ENCODE measurements around the gene LRRC28.

The LRRC28 gene

GRCh38 chr15:99385865-99386264, 134.6 kb downstream of the LRRC28 start:
- DNase-seq (ENCODE audit: low spot score) = no peak
- H3K27ac ChIP-seq = no peak overlapping the region
- ChIA-PET POLR2A (ENCODE audit: low non-redundant PET) (no interaction called here), CTCF (interaction anchor here (0.7 kb wide), 1 partner anchor 1228 kb away, joined by 3 read pairs; no protein-coding TSS in a partner anchor)
- TF ChIP-seq CTCF (conservative IDR thresholded peaks at IDR 0.05; ENCODE audit: low read depth) = no peak

- TF ChIP-seq CTCF (conservative IDR thresholded peaks at IDR 0.05; ENCODE audit: low read depth) = no peak
- POLR2A ChIA-PET (ENCODE audit: low non-redundant PET) = no interaction called here
- H3K27ac ChIP-seq = no peak overlapping the region
- CTCF ChIA-PET = interaction anchor here (0.7 kb wide), 1 partner anchor 1229 kb away, joined by 3 read pairs; no protein-coding TSS in a partner anchor
- no peak for DNase-seq (ENCODE audit: low spot score)
Measured at GRCh38 chr15:99386391-99386790, 135.1 kb downstream of the LRRC28 start.

DNA sequence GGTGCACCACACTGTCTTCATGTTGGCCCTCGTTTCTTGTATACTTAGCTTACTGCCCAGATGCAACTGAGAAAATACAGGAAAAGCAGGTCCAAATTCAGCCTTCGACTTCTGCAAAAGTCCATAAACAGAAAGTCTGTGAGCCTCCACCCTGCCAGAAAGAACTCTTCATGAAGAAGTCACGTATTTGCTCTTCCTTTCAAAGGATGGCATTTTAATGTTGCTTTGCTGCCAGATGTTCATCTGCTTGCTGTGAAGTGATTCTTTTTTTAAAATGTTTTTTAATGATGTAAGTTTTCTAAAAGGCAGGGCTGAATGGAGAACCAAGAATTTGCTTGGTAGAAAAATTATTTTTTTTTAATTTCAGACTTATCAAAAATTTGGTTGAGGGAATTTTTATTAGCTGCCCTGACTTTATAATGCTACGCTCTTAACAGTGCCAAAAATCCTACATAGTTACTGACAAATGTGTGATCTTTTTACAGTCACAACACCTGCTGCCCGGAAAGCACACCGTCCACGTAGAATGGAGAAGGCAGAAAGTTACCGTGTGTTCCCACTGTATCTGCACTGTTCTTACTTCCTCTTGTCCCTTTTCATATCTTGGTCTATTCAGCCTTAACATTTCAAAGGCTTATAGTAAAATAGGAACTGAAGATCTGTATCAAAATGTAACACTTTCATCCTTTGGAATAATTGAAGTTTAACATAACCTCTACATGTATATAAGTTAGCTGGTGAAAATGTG, 136.3 kb downstream of the LRRC28 start:
- no peak overlapping the region for H3K27ac ChIP-seq
- no peak for TF ChIP-seq CTCF (conservative IDR thresholded peaks at IDR 0.05; ENCODE audit: low read depth)
- DNase-seq (ENCODE audit: low spot score) = no peak
- POLR2A ChIA-PET (ENCODE audit: low non-redundant PET) = no interaction called here
- CTCF ChIA-PET = no interaction called here

DNA sequence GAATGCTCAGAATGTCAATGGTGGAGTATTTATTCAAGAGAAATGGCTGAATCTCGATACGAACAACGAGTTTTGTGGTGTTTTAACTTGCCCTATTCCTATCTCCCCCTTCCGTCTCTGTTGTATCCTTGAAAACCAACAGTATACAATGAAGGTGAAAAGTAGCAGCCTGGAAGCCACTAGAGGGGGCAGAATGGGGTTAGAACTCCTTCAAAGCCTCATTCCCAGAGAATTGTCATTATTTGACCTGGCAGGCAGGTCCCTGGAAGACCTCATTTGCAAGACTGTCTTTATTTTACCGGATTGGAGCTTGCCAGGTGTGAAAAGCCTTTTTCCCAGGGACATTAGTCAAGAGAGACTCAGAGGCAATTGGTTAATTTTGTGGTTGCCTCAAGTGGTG, 139.4 kb downstream of the LRRC28 start:
- TF ChIP-seq CTCF (conservative IDR thresholded peaks at IDR 0.05; ENCODE audit: low read depth) = no peak
- DNase-seq (ENCODE audit: low spot score) = no peak
- CTCF ChIA-PET = interaction anchor here (0.6 kb wide), 2 partner anchors 31 to 65 kb away, joined by 4 to 5 read pairs; no protein-coding TSS in a partner anchor
- no peak overlapping the region for H3K27ac ChIP-seq
- POLR2A ChIA-PET (ENCODE audit: low non-redundant PET) = no interaction called here

- POLR2A ChIA-PET (ENCODE audit: low non-redundant PET) = no interaction called here
- DNase-seq (ENCODE audit: low spot score) = no peak
- H3K27ac ChIP-seq = no peak overlapping the region
- CTCF ChIA-PET = interaction anchor here (0.7 to 1.0 kb wide), 2 partner anchors 15 to 212 kb away, joined by 3 read pairs; no protein-coding TSS in a partner anchor
- no peak for TF ChIP-seq CTCF (conservative IDR thresholded peaks at IDR 0.05; ENCODE audit: low read depth)
Measured at GRCh38 chr15:99393641-99394040, 142.4 kb downstream of the LRRC28 start.

DNA sequence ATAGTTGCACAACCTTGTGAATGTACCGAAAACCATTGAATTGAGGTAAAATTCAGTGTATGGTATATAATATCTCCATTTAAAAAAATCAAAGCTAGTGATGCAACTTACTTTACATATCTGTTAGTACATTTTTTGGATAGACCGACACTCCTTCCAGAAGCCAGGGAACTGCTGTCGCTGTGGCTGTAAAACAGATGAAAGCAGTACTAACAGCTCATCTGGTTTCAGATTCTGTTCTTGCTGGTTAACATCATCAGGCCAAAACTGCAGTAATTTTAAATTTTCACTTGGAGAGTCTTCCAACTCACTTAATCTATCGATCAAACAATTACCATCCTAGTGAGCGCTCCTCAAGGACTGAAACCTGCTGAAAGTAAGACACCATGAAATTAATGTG, 145.1 kb downstream of the LRRC28 start:
- CTCF ChIA-PET = interaction anchor here (0.7 kb wide), 1 partner anchor 113 kb away, joined by 3 read pairs; no protein-coding TSS in a partner anchor
- POLR2A ChIA-PET (ENCODE audit: low non-redundant PET) = no interaction called here
- no peak for DNase-seq (ENCODE audit: low spot score)
- no peak for TF ChIP-seq CTCF (conservative IDR thresholded peaks at IDR 0.05; ENCODE audit: low read depth)
- H3K27ac ChIP-seq = no peak overlapping the region
